Stimulated activated CD4-positive, alpha-beta T cell treated with anti-CD3 and anti-CD28 coated beads, Interleukin-15, amount 100 ng/mL, for 24 hours (primary cell): ENCODE results near the gene SLC16A12.
"Not testable (repeated sequence)": the region's sequence is repeated elsewhere in the genome, so short reads cannot be mapped to it uniquely, and the experiment has no call there.

Source experiments
- DNase-seq: peaks from one replicate; pipeline ENCODE4 v3.0.0-alpha.2; 2020

Gene SLC16A12

DNA sequence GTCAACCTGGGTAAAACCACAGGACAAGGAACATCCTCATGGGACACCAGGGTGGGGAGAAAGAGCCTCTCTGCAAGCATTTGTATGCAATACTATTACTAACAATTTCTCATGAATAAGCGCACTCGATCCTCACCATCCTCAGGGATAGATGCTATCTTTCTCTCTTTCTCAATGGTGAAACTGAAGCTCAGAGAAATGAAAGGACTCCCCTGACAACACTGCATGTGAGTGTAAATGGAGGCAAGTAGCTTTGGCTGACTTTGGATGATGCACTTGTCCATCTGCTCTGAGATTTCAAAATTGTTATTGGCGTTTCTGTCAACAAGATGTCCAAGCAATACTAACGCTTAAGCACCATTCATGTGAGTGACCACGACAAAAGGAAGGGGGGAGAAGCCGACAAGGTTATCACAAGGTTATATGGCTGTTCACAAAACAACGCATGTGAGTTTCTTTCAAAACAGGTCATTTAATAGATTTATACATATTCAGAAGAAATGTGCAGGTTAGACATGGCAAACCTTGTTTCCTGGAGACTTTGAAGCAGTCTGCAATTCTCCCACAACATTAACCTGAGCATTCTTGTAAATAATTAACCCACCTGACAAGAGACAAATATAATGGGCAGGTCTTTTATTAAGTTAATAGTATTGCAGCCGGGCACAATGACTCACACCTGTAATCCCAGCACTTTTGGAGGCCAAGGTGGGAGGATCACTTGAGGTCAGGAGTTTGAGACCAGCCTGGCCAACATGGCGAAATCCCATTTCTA is 67.0 kb downstream of the SLC16A12 start:
- DNase-seq, result no peak

DNA sequence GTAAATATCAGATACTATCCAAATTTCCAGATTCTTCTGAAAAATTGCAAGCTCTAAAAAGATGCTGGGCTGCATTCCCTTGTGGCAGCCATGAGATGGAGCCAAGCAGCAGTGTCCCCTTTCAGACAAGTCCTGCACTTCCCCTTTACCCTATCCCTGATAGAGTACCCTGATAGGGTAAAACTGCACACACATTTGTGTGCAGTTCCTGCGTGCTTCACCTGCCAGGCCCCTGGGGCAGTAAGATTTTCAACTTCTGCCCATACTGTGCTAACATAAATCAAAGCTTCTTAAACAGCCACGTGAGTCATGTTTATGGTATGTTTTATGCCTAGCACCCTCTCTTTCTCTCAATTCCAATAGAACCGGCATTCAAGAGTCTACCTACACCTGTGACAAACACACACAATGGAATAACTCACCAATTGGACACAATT is 68.8 kb downstream of the SLC16A12 start:
- no peak for DNase-seq

- no peak for DNase-seq
Observed at GRCh38 chr10:89465196-89465595, 70.2 kb downstream of the SLC16A12 start.

- no peak for DNase-seq
Observed at GRCh38 chr10:89463846-89464537, 71.4 kb downstream of the SLC16A12 start.

DNA sequence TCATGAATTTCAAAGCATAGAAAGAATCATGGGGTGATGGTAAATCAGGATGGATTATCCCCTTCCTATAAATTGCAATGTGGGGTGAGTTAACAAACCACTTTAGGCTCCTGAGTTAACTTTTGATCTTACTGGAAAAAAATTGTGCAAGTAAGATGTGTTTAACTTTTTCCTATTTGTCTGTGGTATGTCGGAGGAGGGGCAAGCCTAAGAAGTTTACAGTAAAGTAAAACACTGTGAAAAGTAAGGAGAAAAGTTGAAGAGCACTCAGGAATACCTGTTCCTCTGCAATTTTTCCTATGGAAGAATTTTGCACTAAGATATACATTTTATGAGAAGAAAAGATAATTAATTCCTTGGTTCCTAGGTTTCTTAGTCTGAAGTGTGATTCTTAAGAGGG is 76.6 kb downstream of the SLC16A12 start:
- no peak for DNase-seq

DNA sequence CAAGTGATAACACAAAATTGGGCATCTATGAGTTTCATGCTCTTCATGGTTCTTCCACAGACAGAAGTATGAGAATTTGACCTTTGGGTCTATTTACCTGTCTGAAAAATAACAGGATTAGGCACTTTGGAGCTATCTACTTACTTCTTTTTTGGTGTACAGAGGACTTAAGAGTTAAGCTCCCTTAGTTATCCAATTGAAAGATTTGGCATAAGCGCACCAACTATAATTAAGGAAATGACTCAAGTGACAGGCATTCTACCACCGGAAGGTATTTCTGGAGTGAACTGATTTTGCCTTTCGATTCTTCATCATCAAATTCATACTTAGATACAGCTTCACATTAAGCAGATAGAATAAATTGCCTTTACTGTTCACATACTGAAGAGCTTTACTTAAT is 77.1 kb downstream of the SLC16A12 start:
- no peak for DNase-seq

DNA sequence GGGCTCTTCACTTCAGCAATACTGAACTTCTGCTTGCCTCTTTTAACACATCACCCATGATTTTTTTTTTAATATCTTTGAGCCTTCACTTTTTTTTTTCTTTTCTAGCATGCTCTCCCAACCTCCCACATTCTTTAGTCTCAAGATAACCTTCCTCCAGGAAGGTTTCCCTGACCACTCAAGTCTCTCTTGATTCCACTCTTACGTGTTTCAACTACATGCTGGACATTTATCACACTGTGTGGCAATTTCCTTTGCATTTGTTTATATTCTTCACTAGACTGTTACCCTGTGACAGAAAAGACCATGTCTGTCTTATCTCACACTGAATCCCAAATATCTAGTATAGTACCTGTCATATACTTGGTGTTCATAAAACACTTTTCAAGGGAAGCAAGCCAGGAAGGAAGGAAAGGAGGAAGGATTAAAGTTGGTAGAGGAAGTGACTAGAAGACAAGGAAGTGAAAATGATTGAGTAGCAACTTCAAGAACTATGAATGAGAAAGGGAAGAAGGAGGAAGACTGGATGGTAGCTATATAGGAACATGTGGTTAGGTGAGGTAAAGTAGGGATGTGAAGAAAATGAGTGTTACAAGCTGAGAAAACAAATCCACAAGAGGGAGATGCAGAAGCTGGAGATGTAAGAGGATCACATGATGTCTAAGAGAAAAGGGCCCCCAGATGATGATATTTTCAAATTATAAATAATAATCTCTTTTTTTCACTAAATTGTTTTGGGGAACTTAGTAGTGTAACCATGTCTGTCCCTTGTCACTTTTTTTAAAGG is 80.6 kb downstream of the SLC16A12 start:
- DNase-seq, result no peak

- no peak for DNase-seq
Observed at GRCh38 chr10:89452193-89452592, 83.2 kb downstream of the SLC16A12 start.

DNA sequence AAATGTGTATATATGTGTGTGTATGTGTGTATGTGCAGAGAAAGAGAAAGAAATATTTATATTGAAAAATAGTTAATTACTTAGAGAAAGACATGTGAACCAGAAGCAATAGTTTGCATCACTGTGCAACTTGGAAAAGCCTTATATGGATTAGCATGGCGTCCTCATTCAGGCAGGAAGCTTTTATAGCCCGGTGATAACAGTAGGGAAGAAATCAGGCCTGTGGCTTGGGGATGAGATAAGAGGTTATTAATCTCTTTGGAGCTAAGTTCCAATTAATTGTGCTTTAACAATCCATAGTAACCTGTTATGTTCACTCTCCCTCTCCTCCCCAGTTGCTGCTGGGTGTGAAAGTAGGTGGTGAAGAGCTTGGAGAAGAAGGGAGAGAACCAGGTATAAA is 84.5 kb downstream of the SLC16A12 start:
- DNase-seq, result no peak

GRCh38 chr10:89444819-89445218 is 90.6 kb downstream of the SLC16A12 start:
- not testable (repeated sequence) for DNase-seq

GRCh38 chr10:89442289-89442688 is 93.1 kb downstream of the SLC16A12 start:
- no peak for DNase-seq

- no peak for DNase-seq
Observed at GRCh38 chr10:89440226-89441009, 95.0 kb downstream of the SLC16A12 start.

DNA sequence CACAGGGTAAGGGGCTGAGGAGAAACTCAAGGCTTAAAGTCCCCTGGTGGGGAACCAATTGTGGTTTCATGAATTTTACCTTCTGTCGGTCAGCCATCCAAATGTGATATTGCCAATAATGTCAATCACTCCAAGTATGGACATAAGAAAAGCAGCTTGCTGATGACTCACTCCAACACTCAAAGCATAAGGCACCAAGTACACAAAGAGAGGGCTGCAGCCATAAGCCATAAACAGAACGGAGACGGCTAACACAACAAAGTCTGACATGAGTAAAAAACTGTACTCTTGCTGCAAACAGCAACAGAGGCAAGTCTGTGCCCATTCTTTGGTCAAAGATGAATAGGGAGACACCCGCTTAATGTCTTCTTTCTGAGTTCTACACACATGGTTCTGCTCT is 96.9 kb downstream of the SLC16A12 start:
- DNase-seq, result no peak

GRCh38 chr10:89431977-89432376 is 103.4 kb downstream of the SLC16A12 start:
- DNase-seq, result no peak

GRCh38 chr10:89428877-89429276 is 106.5 kb downstream of the SLC16A12 start:
- DNase-seq, result no peak

DNA sequence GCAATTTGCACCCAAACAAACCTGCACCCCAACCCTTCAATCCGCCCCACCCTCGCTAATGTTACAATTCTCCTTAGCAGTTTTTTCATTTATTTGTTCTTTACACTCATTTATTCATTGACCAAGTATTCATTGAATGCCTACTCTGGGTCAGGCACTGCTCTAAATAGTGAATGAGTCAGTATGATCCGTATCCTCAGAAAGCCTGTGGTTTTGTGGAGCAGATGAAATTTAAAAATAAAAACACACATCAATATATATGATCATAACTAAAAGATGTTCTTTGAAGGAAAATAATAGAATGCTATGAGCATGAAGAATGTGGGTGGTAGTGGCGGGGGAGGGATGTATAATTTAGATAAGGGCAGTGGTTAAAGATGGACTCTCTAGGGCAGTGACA is 107.8 kb downstream of the SLC16A12 start:
- DNase-seq, result no peak

GRCh38 chr10:89426230-89426868 is 109.0 kb downstream of the SLC16A12 start:
- no peak for DNase-seq

GRCh38 chr10:89425000-89425399 is 110.4 kb downstream of the SLC16A12 start:
- no peak for DNase-seq

GRCh38 chr10:89421018-89421476 is 114.3 kb downstream of the SLC16A12 start:
- no peak for DNase-seq

DNA sequence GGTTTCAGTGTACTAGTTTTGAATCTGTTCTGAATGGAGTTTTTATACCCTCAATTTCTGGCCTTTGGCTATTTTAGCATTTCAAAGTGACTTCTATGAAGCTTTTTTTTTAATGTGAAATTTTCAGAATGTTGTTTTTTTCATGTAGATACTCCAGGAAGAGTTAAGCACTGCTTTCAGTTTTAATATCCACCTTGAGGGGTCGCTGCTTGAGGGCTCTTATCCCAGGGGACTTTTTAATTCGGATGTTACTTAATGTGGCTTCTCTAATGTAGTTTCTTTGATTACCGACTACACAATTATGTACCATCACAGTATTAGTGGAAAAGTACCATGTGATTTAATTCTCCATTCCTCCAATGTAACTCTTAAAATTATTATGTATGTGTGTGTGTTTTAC is 115.8 kb downstream of the SLC16A12 start:
- no peak for DNase-seq

- no peak for DNase-seq
Observed at GRCh38 chr10:89416465-89416864, 118.9 kb downstream of the SLC16A12 start.
